ENCODE measurements around the gene VAV3. TPM values are rescaled to one million over a fixed set of nuclear protein-coding genes. Genes with fewer than 3 reads are reported as not detected.

The VAV3 gene
- total and polyA plus RNA-seq, 9 of the 15 experiments (the other 6 are each of a cell fraction or from before 2014, with no cell fraction given), result not detected

DNA sequence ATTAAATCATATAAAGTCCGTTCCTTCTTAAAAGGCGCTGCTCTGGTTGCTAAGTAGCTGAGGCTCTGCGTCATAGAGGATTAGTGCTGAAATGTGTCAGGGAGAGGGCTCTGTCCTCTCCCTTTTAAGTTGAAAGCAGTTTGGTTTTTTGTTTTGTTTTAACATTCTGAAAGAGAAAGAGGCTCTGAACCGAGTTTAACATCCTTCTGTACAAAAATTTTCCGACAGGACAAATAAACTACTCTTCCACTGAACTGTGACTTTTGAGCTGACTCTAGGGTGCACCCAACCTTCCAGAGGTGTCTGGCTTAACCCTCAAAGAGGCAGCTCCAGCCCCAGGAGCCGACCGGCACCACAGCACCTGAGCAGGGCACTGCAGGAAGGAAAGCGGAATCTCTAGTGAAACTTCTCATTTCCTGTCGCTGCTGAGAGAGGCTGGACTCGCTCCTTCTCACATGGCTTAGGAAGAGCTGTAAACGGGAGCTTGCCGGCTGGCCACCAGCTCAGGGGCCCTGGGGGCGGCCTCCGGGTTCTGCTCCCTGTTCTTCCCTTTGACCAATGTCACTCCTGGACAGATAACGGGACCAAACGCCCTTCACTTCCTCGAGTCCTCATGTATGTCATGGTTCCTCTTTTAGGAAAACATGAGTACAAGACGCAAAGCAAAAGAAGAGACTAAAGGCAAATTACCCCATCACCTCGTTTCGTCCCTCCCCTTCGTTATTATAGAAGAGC is 1.2 kb downstream of the VAV3 start:
- H3K9ac ChIP-seq (ENCODE audit: insufficient read depth in 1 of 2, low read depth in 2 of 2, low read length in 2 of 2), result no peak overlapping the region
- H3K79me2 ChIP-seq (ENCODE audit: control insufficient read depth, insufficient read depth, low read length), result no peaks in the 10 kb centered on the region
- no peak overlapping the region for H2AFZ ChIP-seq (ENCODE audit: low read depth, low read length)
- no peaks in the 10 kb centered on the region for H3K9me3 ChIP-seq (replicated peaks; ENCODE audit: control insufficient read depth, insufficient read depth, low read depth, low read length)
- peaks cover 0 to 9% of the 10 kb centered on the region in 2 experiments; a peak in 1 of 5 replicates for H3K4me1 ChIP-seq (replicated peaks in 1 of 2; ENCODE audit: control insufficient read depth in 2 of 2, insufficient read depth in 2 of 2, low read length in 2 of 2)
- in situ Hi-C loops (cut with MboI), result no loop called here
- FAIRE-seq, result peak; percentile 52
- H4K20me1 ChIP-seq (replicated peaks; ENCODE audit: control insufficient read depth, insufficient read depth, low read length), result no peaks in the 10 kb centered on the region
- no TSS peak for BruUV-seq (replicated peaks)
- CTCF ChIA-PET (ENCODE audit: low intra/inter-chr PET ratio), result no interaction called here
- TF ChIP-seq SOX6 (IDR thresholded peaks at IDR 0.05) (no peak), DLX4 (CRISPR knock-in tag; IDR thresholded peaks at IDR 0.05) (no peak), MECOM (CRISPR knock-in tag; IDR thresholded peaks at IDR 0.05) (no peak), TAF15 (IDR thresholded peaks at IDR 0.05; ENCODE audit: low read depth, low read length) (no peak), E2F1 (CRISPR knock-in tag; IDR thresholded peaks at IDR 0.05) (no peak), VEZF1 (CRISPR knock-in tag; IDR thresholded peaks at IDR 0.05) (no peak), NFIX (CRISPR knock-in tag; IDR thresholded peaks at IDR 0.05; ENCODE audit: low read depth) (no peak), GATAD2A (IDR thresholded peaks at IDR 0.05) (no peak), PHB2 (IDR thresholded peaks at IDR 0.05; ENCODE audit: low read depth) (no peak), ETS1 (conservative IDR thresholded peaks at IDR 0.05; ENCODE audit: control insufficient read depth, low read depth, low read length) (no peak), ZNF232 (CRISPR knock-in tag; IDR thresholded peaks at IDR 0.05) (no peak)
- H3K9me1 ChIP-seq (ENCODE audit: control insufficient read depth, insufficient read depth, low read length), result no peaks in the 10 kb centered on the region
- under 1% methylated on average over 21 of the region's 21 CpGs for WGBS (ENCODE audit: insufficient coverage, low coverage, missing lambda C conversion rate)
- no peak; the same call in 2 of the 3 replicates for ATAC-seq
- no peak overlapping the region for H3K4me2 ChIP-seq (ENCODE audit: insufficient read depth, low read length)
- intact Hi-C loops (cut with micrococcal nuclease), result loop anchor here (5.0 kb wide), 1 partner anchor 89 kb away; no protein-coding TSS in a partner anchor
- H3K36me3 ChIP-seq (ENCODE audit: control insufficient read depth, insufficient read depth, low read length), result no peaks in the 10 kb centered on the region
- H3K27ac ChIP-seq (ENCODE audit: extremely low read depth, low read depth, low read length), result no peak overlapping the region
- H3K27me3 ChIP-seq (ENCODE audit: control insufficient read depth in 2 of 2, insufficient read depth in 2 of 2, low read length in 2 of 2), result peaks cover 14 to 34% of the 10 kb centered on the region in 2 experiments; a peak in 4 of 5 replicates
- POLR2A ChIA-PET, result interaction anchor here (1.1 kb wide), 1 partner anchor 19 kb away, joined by 3 read pairs; no protein-coding TSS in a partner anchor
- DNase-seq (ENCODE audit: extremely low read depth in 1 of 4, low spot score in 3 of 4), result no peak
- H3K4me3 ChIP-seq, result no peak overlapping the region
